Esophagus squamous epithelium (tissue), 5 donors: ENCODE measurements around the gene ONECUT3. TPM values are rescaled to one million over a fixed set of nuclear protein-coding genes. Genes with fewer than 3 reads are reported as not detected.

Source experiments
- DNase-seq: peaks from one replicate; lab custom pipeline; 2025; lab: John Stamatoyannopoulos, UW
- H3K27ac ChIP-seq, 4 donors: fragments of 200-600 bp; sonication (generic); one replicate each; pipeline ENCODE4 v1.5.1; 2016 to 2019; ENCODE audit warnings: mild to moderate bottlenecking in 1 of 4
- H3K27me3 ChIP-seq, 4 donors: fragments of 200-600 bp; sonication (generic); 1 replicate in 3 of 4; 2 replicates in 1 of 4; pipeline versions ENCODE4 v1.5.1 to v1.6.0; 2017 to 2021; ENCODE audit warnings: antibody characterized with exemption in 1 of 4
- H3K36me3 ChIP-seq, 3 donors: fragments of 200-600 bp; sonication (generic); one replicate each; pipeline ENCODE4 v1.5.1; 2016 to 2019
- H3K4me1 ChIP-seq, 3 donors: fragments of 200-600 bp; sonication (generic); one replicate each; pipeline ENCODE4 v1.5.1; 2017 to 2019
- H3K4me3 ChIP-seq, 4 donors: fragments of 200-600 bp; sonication (generic); 1 replicate in 3 of 4; 2 replicates in 1 of 4; pipeline ENCODE4 v1.5.1; 2016 to 2019; ENCODE audit warnings: mild to moderate bottlenecking in 2 of 4, moderate library complexity in 1 of 4
- H3K9me3 ChIP-seq, 3 donors: fragments of 200-600 bp; sonication (generic); one replicate each; pipeline ENCODE4 v1.5.1; 2016 to 2019
- CTCF ChIP-seq, 6 experiments: fragments of 450-650 bp in 4 of 6; fragments of 200-600 bp in 2 of 6; sonication (generic) in 2 of 6; IDR thresholded peaks; one replicate each; pipeline ENCODE4 v1.5.1; 2016 to 2019; ENCODE audit warnings: antibody characterized with exemption in 6 of 6, mild to moderate bottlenecking in 4 of 6, moderate library complexity in 4 of 6
- POLR2A ChIP-seq, 4 donors: fragments of 450-650 bp; IDR thresholded peaks; one replicate each; pipeline ENCODE4 v1.6.1; 2017; ENCODE audit warnings: antibody characterized with exemption in 4 of 4, mild to moderate bottlenecking in 4 of 4, moderate library complexity in 3 of 4
- WGBS, 2 donors: methylation state at CpG; one replicate each; pipeline ENCODE4 v1.1.5; 2018; 5-methylcytosine and 5-hydroxymethylcytosine counted together
- intact Hi-C: fragments of 100-400 bp; cut with DNase I; formaldehyde crosslinking; loops from one replicate; pipeline ENCODE4 v1.15.0; 2022
- total RNA-seq, 4 donors: library from RNA; depleted of rRNA; stranded (reverse); fragments of >200 nt; gene quantifications; one replicate each; pipeline ENCODE4 v1.1.0, GENCODE V29; 2016
- donor health status: DM: yes; HTN: yes; CAD: no.

ONECUT3 gene
- total RNA-seq, 4 donors from 2014 or later, result not detected

- Histone ChIP-seq H3K27ac (no peak overlapping the region), H3K9me3 (no peaks in the 10 kb centered on the region), H3K4me1 (peaks cover 35 to 57% (median 35%) of the 10 kb centered on the region in 3 donors), H3K4me3 (peak overlapping the region; percentile 5 to 50 (median 30)), H3K36me3 (no peaks in the 10 kb centered on the region), H3K27me3 (peaks cover 44 to 100% (median 69%) of the 10 kb centered on the region in 4 donors)
- TF ChIP-seq POLR2A (IDR thresholded peaks at IDR 0.05), result no peak
- TF ChIP-seq CTCF (IDR thresholded peaks at IDR 0.05), result no peak
- WGBS, 2 donors, result no CpG with 5 or more reads among the region's 45 CpGs
- DNase-seq, result no peak
- intact Hi-C loops, result no loop called here
Measured at GRCh38 chr19:1748873-1749341, 4.4 kb upstream of the ONECUT3 start.

- intact Hi-C loops, result no loop called here
- Histone ChIP-seq H3K36me3 (no peaks in the 10 kb centered on the region), H3K27ac (no peak overlapping the region), H3K4me1 (peaks cover 35 to 60% (median 35%) of the 10 kb centered on the region in 3 donors), H3K27me3 (peaks cover 46 to 100% (median 67%) of the 10 kb centered on the region in 4 donors), H3K4me3 (peak overlapping the region; percentile 5 to 50 (median 30)), H3K9me3 (no peaks in the 10 kb centered on the region)
- TF ChIP-seq CTCF (IDR thresholded peaks at IDR 0.05) (no peak), POLR2A (IDR thresholded peaks at IDR 0.05) (no peak)
- no peak for DNase-seq
- 0 to 4% methylated on average over 5 to 14 of the region's 99 CpGs for WGBS, 2 donors
Measured at GRCh38 chr19:1749373-1750342, 3.6 kb upstream of the ONECUT3 start.

GRCh38 chr19:1750343-1751021 lies 2.8 kb upstream of the ONECUT3 start:
- H3K9me3 ChIP-seq, result no peaks in the 10 kb centered on the region
- H3K36me3 ChIP-seq, result no peaks in the 10 kb centered on the region
- no peak for DNase-seq
- H3K27ac ChIP-seq, result no peak overlapping the region
- intact Hi-C loops, result no loop called here
- H3K27me3 ChIP-seq, result peaks cover 52 to 100% (median 64%) of the 10 kb centered on the region in 4 donors
- 4% methylated on average over 8 to 11 of the region's 14 CpGs for WGBS, 2 donors
- TF ChIP-seq CTCF (IDR thresholded peaks at IDR 0.05) (no peak), POLR2A (IDR thresholded peaks at IDR 0.05) (no peak)
- H3K4me3 ChIP-seq, result peak overlapping the region in 1 of 4 donors; percentile 50
- peaks cover 35 to 63% (median 35%) of the 10 kb centered on the region in 3 donors for H3K4me1 ChIP-seq

- H3K27me3 ChIP-seq, result peaks cover 61 to 100% (median 70%) of the 10 kb centered on the region in 4 donors
- no peak overlapping the region for H3K4me3 ChIP-seq
- no peaks in the 10 kb centered on the region for H3K9me3 ChIP-seq
- intact Hi-C loops, result no loop called here
- TF ChIP-seq CTCF (IDR thresholded peaks at IDR 0.05) (no peak), POLR2A (IDR thresholded peaks at IDR 0.05) (no peak)
- H3K36me3 ChIP-seq, result no peaks in the 10 kb centered on the region
- no peak for DNase-seq
- peaks cover 34 to 67% (median 35%) of the 10 kb centered on the region in 3 donors for H3K4me1 ChIP-seq
- no peak overlapping the region for H3K27ac ChIP-seq
- 4 to 6% methylated on average over 14 to 15 of the region's 16 CpGs for WGBS, 2 donors
Measured at GRCh38 chr19:1751367-1752008, 1.8 kb upstream of the ONECUT3 start.
